ENCODE results near the gene RAPGEF2. TPM values are rescaled to one million over a fixed set of nuclear protein-coding genes. Genes with fewer than 3 reads are reported as not detected.

The RAPGEF2 gene
- polyA plus RNA-seq, 1 donor (not counting 4 experiments of a cell fraction or from before 2014, with no cell fraction given), result 23.8 TPM

GRCh38 chr4:159137176-159137575, 34.3 kb downstream of the RAPGEF2 start:
- no peak for DNase-seq (ENCODE audit: low read depth, low spot score)
- no peak overlapping the region for H3K4me2 ChIP-seq (ENCODE audit: control insufficient read depth, extremely low read depth, insufficient read depth, low read depth, low read length)
- peaks cover 35% of the 10 kb centered on the region for H3K79me2 ChIP-seq (ENCODE audit: control insufficient read depth, insufficient read depth, low read length)

GRCh38 chr4:159138436-159138835, 35.6 kb downstream of the RAPGEF2 start:
- FAIRE-seq, result no peak

More at GRCh38 chr4:159137176-159137575, 34.3 kb downstream of the RAPGEF2 start:
- Histone ChIP-seq H2AFZ (ENCODE audit: control insufficient read depth, low read length) (no peak overlapping the region), H3K9ac (ENCODE audit: control insufficient read depth, extremely low read depth, insufficient read depth, low read length) (no peak overlapping the region), H3K27ac (ENCODE audit: control insufficient read depth, insufficient read depth, low read length) (no peak overlapping the region), H3K27me3 (ENCODE audit: control insufficient read depth, extremely low read depth, insufficient read depth, low read length) (no peaks in the 10 kb centered on the region), H3K36me3 (ENCODE audit: control insufficient read depth in 2 of 2, extremely low read depth in 1 of 2, insufficient read depth in 2 of 2, low read length in 2 of 2) (no peaks in the 10 kb centered on the region), H3K4me1 (ENCODE audit: control insufficient read depth, extremely low read depth, insufficient read depth, low read length) (no peaks in the 10 kb centered on the region), H3K9me1 (ENCODE audit: control insufficient read depth, extremely low read depth, insufficient read depth, low read length) (no peaks in the 10 kb centered on the region), H4K20me1 (ENCODE audit: control insufficient read depth, extremely low read depth, insufficient read depth, low read length) (no peaks in the 10 kb centered on the region), H3K4me3 (ENCODE audit: control insufficient read depth in 2 of 3, extremely low read depth in 1 of 3, insufficient read depth in 2 of 3, low read depth in 1 of 3, low read length in 3 of 3) (no peak overlapping the region), H3K9me3 (ENCODE audit: control insufficient read depth, low read depth, low read length) (no peaks in the 10 kb centered on the region)
- dilution Hi-C loops (cut with MboI; ENCODE audit: extremely low pct_ligation_motif_present, low sequenced_read_pairs), result no loop called here
- FAIRE-seq, result no peak
- TF ChIP-seq EZH2 (IDR thresholded peaks at IDR 0.05; ENCODE audit: low read length) (no peak), CTCF (optimal IDR thresholded peaks at IDR 0.05 in 1 of 3, IDR thresholded peaks at IDR 0.05 in 1 of 3, conservative IDR thresholded peaks at IDR 0.05 in 1 of 3; ENCODE audit: extremely low read depth in 1 of 3, insufficient read depth in 2 of 3, low read length in 3 of 3) (no peak)

More at GRCh38 chr4:159138436-159138835, 35.6 kb downstream of the RAPGEF2 start:
- no peak overlapping the region for H2AFZ ChIP-seq (ENCODE audit: control insufficient read depth, low read length)
- no peaks in the 10 kb centered on the region for H3K4me1 ChIP-seq (ENCODE audit: control insufficient read depth, extremely low read depth, insufficient read depth, low read length)
- no peak overlapping the region for H3K9ac ChIP-seq (ENCODE audit: control insufficient read depth, extremely low read depth, insufficient read depth, low read length)
- dilution Hi-C loops (cut with MboI; ENCODE audit: extremely low pct_ligation_motif_present, low sequenced_read_pairs), result no loop called here
- H3K9me3 ChIP-seq (ENCODE audit: control insufficient read depth, low read depth, low read length), result no peaks in the 10 kb centered on the region
- no peaks in the 10 kb centered on the region for H4K20me1 ChIP-seq (ENCODE audit: control insufficient read depth, extremely low read depth, insufficient read depth, low read length)
- H3K79me2 ChIP-seq (ENCODE audit: control insufficient read depth, insufficient read depth, low read length), result peaks cover 32% of the 10 kb centered on the region
- no peak overlapping the region for H3K4me3 ChIP-seq (ENCODE audit: control insufficient read depth in 2 of 3, extremely low read depth in 1 of 3, insufficient read depth in 2 of 3, low read depth in 1 of 3, low read length in 3 of 3)
- DNase-seq (ENCODE audit: low read depth, low spot score), result no peak
- H3K27ac ChIP-seq (ENCODE audit: control insufficient read depth, insufficient read depth, low read length), result no peak overlapping the region
- no peaks in the 10 kb centered on the region for H3K9me1 ChIP-seq (ENCODE audit: control insufficient read depth, extremely low read depth, insufficient read depth, low read length)
- H3K36me3 ChIP-seq (ENCODE audit: control insufficient read depth in 2 of 2, extremely low read depth in 1 of 2, insufficient read depth in 2 of 2, low read length in 2 of 2), result no peaks in the 10 kb centered on the region
- TF ChIP-seq EZH2 (IDR thresholded peaks at IDR 0.05; ENCODE audit: low read length), result no peak
- TF ChIP-seq CTCF (optimal IDR thresholded peaks at IDR 0.05 in 1 of 3, IDR thresholded peaks at IDR 0.05 in 1 of 3, conservative IDR thresholded peaks at IDR 0.05 in 1 of 3; ENCODE audit: extremely low read depth in 1 of 3, insufficient read depth in 2 of 3, low read length in 3 of 3), result no peak
- no peak overlapping the region for H3K4me2 ChIP-seq (ENCODE audit: control insufficient read depth, extremely low read depth, insufficient read depth, low read depth, low read length)
- no peaks in the 10 kb centered on the region for H3K27me3 ChIP-seq (ENCODE audit: control insufficient read depth, extremely low read depth, insufficient read depth, low read length)

Measured in keratinocyte (primary cell).